BJ (cell line): ENCODE results near the gene CACNB1. TPM values are rescaled to one million over a fixed set of nuclear protein-coding genes. Genes with fewer than 3 reads are reported as not detected.
A peak's percentile ranks its signal among the peaks of the same experiment; 100 is the strongest.

Experiments used
- CTCF ChIA-PET: fragments of 350-600 bp; formaldehyde crosslinking; extraction: SDS; loops from one replicate; lab custom pipeline; 2021; ENCODE audit warnings: antibody characterized with exemption, inconsistent platforms; lab: Yijun Ruan, JAX
- POLR2A ChIA-PET: fragments of 300-600 bp; sonication (Branson Sonifier 250); formaldehyde crosslinking; extraction: SDS; loops from one replicate; lab custom pipeline; 2021; ENCODE audit warnings: antibody characterized with exemption; lab: Charles Lee
- DNase-seq: peaks from one replicate; pipeline ENCODE4 v3.0.0-alpha.2; 2011; ENCODE audit warnings: low read depth
- H3K27me3 ChIP-seq: 2 replicates; pipeline ENCODE4 v1.6.0; 2011; ENCODE audit warnings: low read length; ENCODE audit not compliant: control insufficient read depth, insufficient read depth
- H3K36me3 ChIP-seq: 2 replicates; pipeline ENCODE4 v1.5.1; 2011; ENCODE audit warnings: low read length; ENCODE audit not compliant: control insufficient read depth, insufficient read depth
- H3K4me3 ChIP-seq: 2 replicates; pipeline ENCODE4 v1.5.1; 2011; ENCODE audit warnings: low read depth, mild to moderate bottlenecking, control low read depth, low read length
- polyA plus RNA-seq: library from polyadenylated mRNA; depleted of rRNA; stranded (reverse); fragments of >200 nt; gene quantifications from 2 replicates; pipeline ENCODE4 v1.2.3, GENCODE V29; 2011
- TF ChIP-seq, protein P1 (sequence below): IDR thresholded peaks from 2 replicates; pipeline ENCODE4 v1.5.1; 2011; ENCODE audit warnings: low read depth, mild to moderate bottlenecking, control low read depth, inconsistent platforms, low read length, moderate library complexity; ENCODE audit not compliant: insufficient read depth

The CACNB1 gene
- polyA plus RNA-seq, 1 experiment, result 8.5 TPM

- Histone ChIP-seq H3K27me3 (peaks cover 19% of the 10 kb centered on the region), H3K4me3 (no peak overlapping the region), H3K36me3 (no peaks in the 10 kb centered on the region)
- POLR2A ChIA-PET, result no interaction called here
- DNase-seq, result no peak
- CTCF ChIA-PET, result interaction anchor here (0.8 to 4.4 kb wide), 8 partner anchors 8 to 183 kb away, joined by 3 to 73 read pairs (median 14); partner anchors contain the start of gene PLXDC1
- TF ChIP-seq, protein P1, sequence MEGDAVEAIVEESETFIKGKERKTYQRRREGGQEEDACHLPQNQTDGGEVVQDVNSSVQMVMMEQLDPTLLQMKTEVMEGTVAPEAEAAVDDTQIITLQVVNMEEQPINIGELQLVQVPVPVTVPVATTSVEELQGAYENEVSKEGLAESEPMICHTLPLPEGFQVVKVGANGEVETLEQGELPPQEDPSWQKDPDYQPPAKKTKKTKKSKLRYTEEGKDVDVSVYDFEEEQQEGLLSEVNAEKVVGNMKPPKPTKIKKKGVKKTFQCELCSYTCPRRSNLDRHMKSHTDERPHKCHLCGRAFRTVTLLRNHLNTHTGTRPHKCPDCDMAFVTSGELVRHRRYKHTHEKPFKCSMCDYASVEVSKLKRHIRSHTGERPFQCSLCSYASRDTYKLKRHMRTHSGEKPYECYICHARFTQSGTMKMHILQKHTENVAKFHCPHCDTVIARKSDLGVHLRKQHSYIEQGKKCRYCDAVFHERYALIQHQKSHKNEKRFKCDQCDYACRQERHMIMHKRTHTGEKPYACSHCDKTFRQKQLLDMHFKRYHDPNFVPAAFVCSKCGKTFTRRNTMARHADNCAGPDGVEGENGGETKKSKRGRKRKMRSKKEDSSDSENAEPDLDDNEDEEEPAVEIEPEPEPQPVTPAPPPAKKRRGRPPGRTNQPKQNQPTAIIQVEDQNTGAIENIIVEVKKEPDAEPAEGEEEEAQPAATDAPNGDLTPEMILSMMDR, result no peak
These were observed 30.8 kb downstream of the CACNB1 start for GRCh38 chr17:39166437-39167335.

DNA sequence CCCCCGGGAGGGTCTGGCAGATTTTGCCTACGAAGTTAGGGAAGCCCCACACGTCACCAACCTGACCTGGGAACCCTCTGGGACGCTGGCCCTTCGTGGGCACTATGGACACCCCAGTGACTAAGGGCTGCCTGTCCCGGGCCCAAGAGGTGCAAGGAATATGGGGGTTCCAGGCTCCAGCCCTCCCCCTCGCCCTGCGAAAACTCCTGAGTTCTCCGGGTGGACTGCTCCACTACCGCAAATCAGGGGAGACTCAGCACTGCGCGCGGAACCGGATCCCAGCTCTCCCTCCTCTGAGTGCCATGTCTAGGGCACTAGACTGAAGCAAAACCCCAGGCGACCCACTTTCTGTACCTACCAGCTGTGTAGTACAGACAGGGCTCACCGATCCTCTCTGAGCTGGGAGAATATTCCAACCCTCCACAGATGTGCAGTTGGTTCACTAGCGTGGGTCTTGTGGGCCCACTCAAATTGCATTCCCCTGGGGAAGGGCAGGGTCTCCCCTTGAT lies 31.6 kb downstream of the CACNB1 start, which contains the start of gene ARL5C:
ARL5C (minus strand) TSS at position 321 of the 509 bp plus-strand sequence. CDS start 401 bp downstream, outside the sequence.
- peaks cover 20% of the 10 kb centered on the region for H3K27me3 ChIP-seq
- no peak for DNase-seq
- CTCF ChIA-PET, result interaction anchor here (1.2 to 4.4 kb wide), 11 partner anchors 9 to 185 kb away, joined by 6 to 73 read pairs (median 11); partner anchors contain the start of genes PLXDC1 and RPL19

GRCh38 chr17:39165178-39165840 lies 32.2 kb downstream of the CACNB1 start:
- H3K4me3 ChIP-seq, result peak overlapping the region; percentile 32
- peaks cover 23% of the 10 kb centered on the region for H3K27me3 ChIP-seq
- ChIA-PET POLR2A (interaction anchor here (0.5 to 1.0 kb wide), 2 partner anchors 12 to 321 kb away, joined by 9 to 13 read pairs; no protein-coding TSS in a partner anchor), CTCF (interaction anchor here (0.7 to 4.4 kb wide), 26 partner anchors 9 to 188 kb away, joined by 3 to 73 read pairs (median 8); partner anchors contain the start of genes PLXDC1 and RPL19)
- H3K36me3 ChIP-seq, result no peaks in the 10 kb centered on the region
- TF ChIP-seq, protein P1, result no peak
- DNase-seq, result no peak

More for the DNA sequence above, 31.6 kb downstream of the CACNB1 start, which contains the start of gene ARL5C:
- Histone ChIP-seq H3K4me3 (peak within 1 kb of the TSS; percentile 32), H3K36me3 (no peaks in the 10 kb centered on the region)
- POLR2A ChIA-PET, result interaction anchor here (0.5 kb wide), 1 partner anchor 320 kb away, joined by 9 read pairs; no protein-coding TSS in a partner anchor
- TF ChIP-seq, protein P1, result no peak

- TF ChIP-seq, protein P1, result peak; percentile 94
- Histone ChIP-seq H3K36me3 (no peaks in the 10 kb centered on the region), H3K27me3 (peaks cover 23% of the 10 kb centered on the region), H3K4me3 (peak overlapping the region; percentile 32)
- ChIA-PET POLR2A (interaction anchor here (0.5 to 1.0 kb wide), 2 partner anchors 12 to 320 kb away, joined by 3 to 13 read pairs; no protein-coding TSS in a partner anchor), CTCF (interaction anchor here (0.7 to 4.4 kb wide), 27 partner anchors 10 to 188 kb away, joined by 3 to 73 read pairs (median 7); partner anchors contain the start of genes PLXDC1 and RPL19)
- DNase-seq, result peak; percentile 51
These were observed 32.8 kb downstream of the CACNB1 start for GRCh38 chr17:39164675-39165143.
